Measurements from ENCODE around the gene RPL10. TPM values are rescaled to one million over a fixed set of nuclear protein-coding genes. Genes with fewer than 3 reads are reported as not detected.
"Not testable (repeated sequence)": the region's sequence is repeated elsewhere in the genome, so short reads cannot be mapped to it uniquely, and the experiment has no call there.

The RPL10 gene
- total RNA-seq, 2 experiments from 2014 or later, result 2,967 to 3,168 TPM

GRCh38 chrX:154380153-154380552 is 18.0 kb upstream of the RPL10 start:
- H3K27ac Mint-ChIP-seq, result peak overlapping the region; percentile 90
- no peak for DNase-seq
- peaks cover 18% of the 10 kb centered on the region for H3K4me1 Mint-ChIP-seq
- H3K9me3 Mint-ChIP-seq, result no peaks in the 10 kb centered on the region
- H3K36me3 Mint-ChIP-seq, result peaks cover 14% of the 10 kb centered on the region
- no peaks in the 10 kb centered on the region for H3K27me3 Mint-ChIP-seq
- H3K4me3 Mint-ChIP-seq, result peak overlapping the region; percentile 89

DNA sequence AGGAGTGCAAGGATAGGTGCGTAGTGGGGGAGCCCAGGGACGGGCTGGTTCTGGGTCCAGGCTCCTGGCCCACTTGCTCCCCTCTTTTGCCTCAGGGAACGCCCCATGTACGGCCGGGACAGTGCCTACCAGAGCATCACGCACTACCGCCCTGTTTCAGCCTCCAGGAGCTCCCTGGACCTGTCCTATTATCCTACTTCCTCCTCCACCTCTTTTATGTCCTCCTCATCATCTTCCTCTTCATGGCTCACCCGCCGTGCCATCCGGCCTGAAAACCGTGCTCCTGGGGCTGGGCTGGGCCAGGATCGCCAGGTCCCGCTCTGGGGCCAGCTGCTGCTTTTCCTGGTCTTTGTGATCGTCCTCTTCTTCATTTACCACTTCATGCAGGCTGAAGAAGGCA is 17.4 kb upstream of the RPL10 start:
- Mint-ChIP-seq H3K9me3 (no peaks in the 10 kb centered on the region), H3K4me3 (peak overlapping the region; percentile 89), H3K27ac (peak overlapping the region; percentile 90), H3K4me1 (peaks cover 18% of the 10 kb centered on the region), H3K36me3 (peaks cover 14% of the 10 kb centered on the region), H3K27me3 (no peaks in the 10 kb centered on the region)
- DNase-seq, result no peak

GRCh38 chrX:154381271-154381670 is 16.9 kb upstream of the RPL10 start:
- Mint-ChIP-seq H3K36me3 (peaks cover 14% of the 10 kb centered on the region), H3K9me3 (no peaks in the 10 kb centered on the region), H3K4me1 (peaks cover 18% of the 10 kb centered on the region), H3K27ac (no peak overlapping the region), H3K27me3 (no peaks in the 10 kb centered on the region), H3K4me3 (no peak overlapping the region)
- DNase-seq, result no peak

DNA sequence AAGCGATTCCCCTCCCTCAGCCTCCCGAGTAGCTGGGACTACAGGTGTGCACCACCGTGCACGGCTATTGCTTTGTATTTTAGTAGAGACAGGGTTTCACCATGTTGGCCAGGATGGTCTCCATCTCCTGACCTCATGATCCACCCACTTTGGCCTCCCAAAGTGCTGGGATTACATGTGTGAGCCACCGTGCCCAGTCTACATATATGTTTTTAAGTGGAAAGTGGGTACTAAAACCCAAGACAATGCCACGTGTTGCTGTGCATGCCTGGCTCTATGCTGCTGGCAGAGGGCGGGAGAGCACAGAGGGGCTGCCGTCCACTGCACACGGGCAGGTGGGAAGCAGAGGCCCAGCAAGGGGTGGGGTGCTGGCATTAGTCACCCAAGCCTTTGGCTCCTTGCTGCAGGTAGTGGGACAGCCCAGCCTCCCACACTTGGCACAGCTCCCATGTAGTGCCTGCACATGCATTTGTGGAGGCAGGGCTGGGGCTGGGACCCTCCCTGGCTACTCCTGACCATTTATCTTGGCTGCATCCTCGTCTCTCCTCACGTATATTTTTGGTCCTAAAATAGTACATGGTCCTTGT is 15.6 kb upstream of the RPL10 start:
- Mint-ChIP-seq H3K27me3 (no peaks in the 10 kb centered on the region), H3K27ac (no peak overlapping the region), H3K4me1 (peaks cover 14% of the 10 kb centered on the region), H3K9me3 (no peaks in the 10 kb centered on the region), H3K4me3 (no peak overlapping the region), H3K36me3 (peaks cover 14% of the 10 kb centered on the region)
- DNase-seq, result no peak

- no peaks in the 10 kb centered on the region for H3K27me3 Mint-ChIP-seq
- no peak overlapping the region for H3K4me3 Mint-ChIP-seq
- no peaks in the 10 kb centered on the region for H3K9me3 Mint-ChIP-seq
- H3K27ac Mint-ChIP-seq, result no peak overlapping the region
- no peak for DNase-seq
- peaks cover 14% of the 10 kb centered on the region for H3K4me1 Mint-ChIP-seq
- H3K36me3 Mint-ChIP-seq, result peaks cover 14% of the 10 kb centered on the region
Measured at GRCh38 chrX:154383359-154384283, 14.6 kb upstream of the RPL10 start.

GRCh38 chrX:154384284-154384892 is 13.8 kb upstream of the RPL10 start:
- H3K27me3 Mint-ChIP-seq, result no peaks in the 10 kb centered on the region
- DNase-seq, result no peak
- peaks cover 14% of the 10 kb centered on the region for H3K4me1 Mint-ChIP-seq
- peaks cover 14% of the 10 kb centered on the region for H3K36me3 Mint-ChIP-seq
- no peak overlapping the region for H3K27ac Mint-ChIP-seq
- no peaks in the 10 kb centered on the region for H3K9me3 Mint-ChIP-seq
- H3K4me3 Mint-ChIP-seq, result no peak overlapping the region

DNA sequence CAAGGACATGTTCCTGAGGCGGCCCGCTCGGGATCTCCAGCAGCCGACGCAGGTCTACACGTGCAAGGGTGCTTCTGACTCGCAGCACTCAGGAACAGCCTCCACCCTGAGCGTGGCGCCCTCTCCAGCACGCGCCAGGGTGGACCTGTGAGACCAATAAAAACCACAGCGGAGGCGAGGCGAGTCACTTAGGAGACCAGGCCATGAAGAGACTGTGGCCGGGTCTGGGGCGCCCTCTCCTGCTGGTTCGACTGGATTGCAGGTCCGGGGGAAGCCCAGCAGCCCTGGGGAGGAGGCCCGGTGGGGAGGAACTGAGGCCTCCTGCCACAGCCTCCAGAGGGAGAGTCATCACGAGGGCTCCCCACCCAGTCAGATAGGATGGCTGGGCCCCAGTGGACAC is 10.1 kb upstream of the RPL10 start:
- H3K4me3 Mint-ChIP-seq, H3K4me1 Mint-ChIP-seq, DNase-seq, H3K27ac Mint-ChIP-seq, H3K9me3 Mint-ChIP-seq, H3K27me3 Mint-ChIP-seq, H3K36me3 Mint-ChIP-seq: not testable (repeated sequence)

- not testable (repeated sequence) for DNase-seq, H3K4me1 Mint-ChIP-seq
Measured at GRCh38 chrX:154388649-154389048, 9.5 kb upstream of the RPL10 start.

GRCh38 chrX:154389812-154390747 is 8.1 kb upstream of the RPL10 start:
- not testable (repeated sequence) for H3K4me1 Mint-ChIP-seq, H3K27me3 Mint-ChIP-seq, H3K9me3 Mint-ChIP-seq, DNase-seq, H3K27ac Mint-ChIP-seq, H3K4me3 Mint-ChIP-seq, H3K36me3 Mint-ChIP-seq

More at GRCh38 chrX:154388649-154389048, 9.5 kb upstream of the RPL10 start:
- H3K36me3 Mint-ChIP-seq, H3K27me3 Mint-ChIP-seq, H3K4me3 Mint-ChIP-seq, H3K27ac Mint-ChIP-seq, H3K9me3 Mint-ChIP-seq: not testable (repeated sequence)

DNA sequence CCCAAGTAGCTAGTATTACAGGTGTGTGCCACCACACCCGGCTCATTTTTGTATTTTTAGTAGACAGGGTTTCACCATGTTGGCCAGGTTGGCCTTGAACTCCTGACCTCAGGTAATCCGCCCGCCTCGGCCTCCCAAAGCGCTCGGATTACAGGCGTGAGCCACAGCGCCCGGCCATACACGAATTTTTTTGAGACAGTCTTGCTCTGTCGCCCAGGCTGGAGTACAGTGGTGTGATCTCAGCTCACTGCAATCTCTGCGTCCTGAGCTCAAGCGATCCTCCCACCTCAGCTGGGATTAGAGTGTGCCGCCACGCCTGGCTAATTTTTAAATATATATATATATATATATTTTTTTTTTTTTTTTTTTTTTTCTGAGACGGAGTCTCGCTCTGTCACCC is 1.8 kb upstream of the RPL10 start:
- H3K4me3 Mint-ChIP-seq, result peak overlapping the region; percentile 97
- H3K9me3 Mint-ChIP-seq, H3K27ac Mint-ChIP-seq, DNase-seq: not testable (repeated sequence)
- peaks cover 17% of the 10 kb centered on the region for H3K27me3 Mint-ChIP-seq
- H3K4me1 Mint-ChIP-seq, result peaks cover 18% of the 10 kb centered on the region
- peaks cover 30% of the 10 kb centered on the region for H3K36me3 Mint-ChIP-seq

- Mint-ChIP-seq H3K4me1 (peaks cover 18% of the 10 kb centered on the region), H3K9me3 (no peaks in the 10 kb centered on the region), H3K27me3 (peaks cover 17% of the 10 kb centered on the region), H3K27ac (peak overlapping the region; percentile 99), H3K36me3 (peaks cover 30% of the 10 kb centered on the region), H3K4me3 (peak overlapping the region; percentile 97)
- DNase-seq, result peak; percentile 74
Measured at GRCh38 chrX:154396973-154397887, 947 bp upstream of the RPL10 start.

DNA sequence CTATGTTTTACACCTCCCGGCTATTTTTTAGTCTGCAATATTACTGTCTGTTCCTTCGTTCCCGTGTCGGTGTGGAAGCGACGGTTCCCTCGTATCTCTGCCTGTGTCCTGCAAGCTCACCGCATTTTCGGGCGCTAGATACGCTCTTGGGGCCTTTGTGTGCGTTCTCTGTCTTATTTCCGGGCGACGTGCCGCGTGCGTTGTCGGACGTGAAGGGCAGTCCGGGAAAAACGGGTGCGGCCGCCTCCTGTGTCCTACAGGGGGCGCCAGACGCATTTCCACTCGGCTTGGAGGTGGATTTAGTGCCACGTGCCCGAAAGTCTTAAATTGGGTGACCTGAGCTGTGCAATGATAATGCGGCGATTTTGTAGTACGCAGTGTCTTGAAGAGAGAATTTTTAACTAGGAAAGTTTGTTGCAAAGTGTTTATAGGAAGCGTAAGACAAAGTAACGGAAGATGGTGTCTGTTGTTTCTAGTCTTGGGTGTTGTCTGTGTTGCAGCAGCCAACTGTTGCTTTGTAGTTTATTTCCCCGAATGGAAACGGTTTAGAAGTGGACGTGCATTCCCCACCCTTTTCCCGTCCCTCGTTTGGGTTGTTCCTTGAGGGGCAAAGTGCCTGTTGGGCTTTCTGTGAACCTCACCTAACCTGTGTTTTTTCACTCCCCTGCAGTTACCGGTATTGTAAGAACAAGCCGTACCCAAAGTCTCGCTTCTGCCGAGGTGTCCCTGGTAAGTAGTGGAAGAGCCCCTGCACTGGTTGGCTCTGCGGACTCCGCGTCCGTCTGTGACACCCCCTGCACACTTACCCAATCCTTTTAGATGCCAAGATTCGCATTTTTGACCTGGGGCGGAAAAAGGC is 720 bp downstream of the RPL10 start:
- Mint-ChIP-seq H3K4me3 (peak overlapping the region; percentile 97), H3K9me3 (no peaks in the 10 kb centered on the region)
- peak; percentile 73 for DNase-seq

More for the DNA sequence above, 720 bp downstream of the RPL10 start:
- H3K4me1 Mint-ChIP-seq, result peaks cover 18% of the 10 kb centered on the region
- H3K36me3 Mint-ChIP-seq, result peaks cover 30% of the 10 kb centered on the region
- H3K27me3 Mint-ChIP-seq, result peaks cover 17% of the 10 kb centered on the region
- peak overlapping the region; percentile 99 for H3K27ac Mint-ChIP-seq

Measured in activated naive CD8-positive, alpha-beta T cell treated with anti-CD3 and anti-CD28 coated beads for 36 hours (primary cell).